Activated T-helper 1 cell treated with anti-CD3 and anti-CD28 coated beads, Interleukin-12 subunit alpha, Interleukin-12 subunit beta, Interleukin-2, Interleukin-4 antibody, amounts not matched to agents 30 ng/mL and 10 ng/mL and 1 ng/mL, durations not matched to agents 14 hours and 24 hours and 36 hours (primary cell): ENCODE results near the gene POU2AF2. TPM values are rescaled to one million over a fixed set of nuclear protein-coding genes. Genes with fewer than 3 reads are reported as not detected.
"Not testable (repeated sequence)": the region's sequence is repeated elsewhere in the genome, so short reads cannot be mapped to it uniquely, and the experiment has no call there.

ENCODE experiments used
- DNase-seq: peaks from one replicate; pipeline ENCODE4 v3.0.0; 2021; ENCODE audit warnings: low spot score
- H3K27ac Mint-ChIP-seq: one replicate; pipeline ENCODE4 v1.8.0; 2021; ENCODE audit warnings: mild to moderate bottlenecking, mixed read lengths
- H3K27me3 Mint-ChIP-seq: one replicate; pipeline ENCODE4 v1.8.0; 2022; ENCODE audit warnings: mild to moderate bottlenecking, moderate library complexity, mixed read lengths; ENCODE audit not compliant: insufficient read depth
- H3K36me3 Mint-ChIP-seq: one replicate; pipeline ENCODE4 v1.8.0; 2021; ENCODE audit warnings: low read depth, mixed read lengths
- H3K4me1 Mint-ChIP-seq: one replicate; pipeline ENCODE4 v1.8.0; 2021; ENCODE audit warnings: low read depth, mixed read lengths
- H3K4me3 Mint-ChIP-seq: one replicate; pipeline ENCODE4 v1.8.0; 2021; ENCODE audit warnings: mild to moderate bottlenecking, moderate library complexity, mixed read lengths
- H3K9me3 Mint-ChIP-seq: one replicate; pipeline ENCODE4 v1.8.0; 2021; ENCODE audit warnings: mixed read lengths
- intact Hi-C: fragments of 100-400 bp; cut with micrococcal nuclease; formaldehyde crosslinking; loops from one replicate; pipeline ENCODE4 v1.15.1; 2024
- total RNA-seq: library from RNA; stranded (reverse); gene quantifications from 2 replicates; pipeline ENCODE4 v1.2.3, GENCODE V29; 2022

Gene POU2AF2
- total RNA-seq, 1 donor from 2014 or later, result not detected

GRCh38 chr11:111310088-111310487 is 64.6 kb downstream of the POU2AF2 start:
- no peak overlapping the region for H3K27ac Mint-ChIP-seq
- no peak for DNase-seq
- peaks cover 35% of the 10 kb centered on the region for H3K27me3 Mint-ChIP-seq
- no peaks in the 10 kb centered on the region for H3K36me3 Mint-ChIP-seq
- H3K9me3 Mint-ChIP-seq, result peaks cover 12% of the 10 kb centered on the region
- H3K4me3 Mint-ChIP-seq, result no peak overlapping the region
- no peaks in the 10 kb centered on the region for H3K4me1 Mint-ChIP-seq
- intact Hi-C loops, result no loop called here

- H3K27ac Mint-ChIP-seq, result no peak overlapping the region
- no peaks in the 10 kb centered on the region for H3K36me3 Mint-ChIP-seq
- H3K4me3 Mint-ChIP-seq, result no peak overlapping the region
- peaks cover 12% of the 10 kb centered on the region for H3K9me3 Mint-ChIP-seq
- no peak for DNase-seq
- peaks cover 34% of the 10 kb centered on the region for H3K27me3 Mint-ChIP-seq
- no peaks in the 10 kb centered on the region for H3K4me1 Mint-ChIP-seq
- intact Hi-C loops, result no loop called here
Observed at GRCh38 chr11:111310723-111311122, 65.2 kb downstream of the POU2AF2 start.

GRCh38 chr11:111312076-111312475 is 66.6 kb downstream of the POU2AF2 start:
- H3K9me3 Mint-ChIP-seq, result peaks cover 12% of the 10 kb centered on the region
- no peak overlapping the region for H3K27ac Mint-ChIP-seq
- no peak overlapping the region for H3K4me3 Mint-ChIP-seq
- H3K4me1 Mint-ChIP-seq, result no peaks in the 10 kb centered on the region
- intact Hi-C loops, result no loop called here
- H3K36me3 Mint-ChIP-seq, result no peaks in the 10 kb centered on the region
- peaks cover 32% of the 10 kb centered on the region for H3K27me3 Mint-ChIP-seq
- DNase-seq, result no peak

- H3K9me3 Mint-ChIP-seq, result peaks cover 6% of the 10 kb centered on the region
- H3K4me3 Mint-ChIP-seq, result no peak overlapping the region
- intact Hi-C loops, result no loop called here
- H3K36me3 Mint-ChIP-seq, result no peaks in the 10 kb centered on the region
- no peaks in the 10 kb centered on the region for H3K4me1 Mint-ChIP-seq
- DNase-seq, result no peak
- H3K27me3 Mint-ChIP-seq, result peaks cover 27% of the 10 kb centered on the region
- H3K27ac Mint-ChIP-seq, result no peak overlapping the region
Observed at GRCh38 chr11:111319296-111319695, 73.8 kb downstream of the POU2AF2 start.

- H3K27ac Mint-ChIP-seq, intact Hi-C loops, H3K4me1 Mint-ChIP-seq, DNase-seq, H3K36me3 Mint-ChIP-seq, H3K4me3 Mint-ChIP-seq, H3K9me3 Mint-ChIP-seq: not testable (repeated sequence)
- peaks cover 21% of the 10 kb centered on the region for H3K27me3 Mint-ChIP-seq
Observed at GRCh38 chr11:111320199-111320598, 74.7 kb downstream of the POU2AF2 start.

- Mint-ChIP-seq H3K9me3 (no peaks in the 10 kb centered on the region), H3K27ac (no peak overlapping the region)
Observed at GRCh38 chr11:111320728-111321568, 75.4 kb downstream of the POU2AF2 start.

GRCh38 chr11:111322534-111322933 is 77.0 kb downstream of the POU2AF2 start:
- no peak overlapping the region for H3K4me3 Mint-ChIP-seq
- DNase-seq, result no peak
- no peaks in the 10 kb centered on the region for H3K4me1 Mint-ChIP-seq
- intact Hi-C loops, result no loop called here
- no peaks in the 10 kb centered on the region for H3K36me3 Mint-ChIP-seq
- H3K27me3 Mint-ChIP-seq, result peaks cover 10% of the 10 kb centered on the region
- H3K27ac Mint-ChIP-seq, result no peak overlapping the region
- no peaks in the 10 kb centered on the region for H3K9me3 Mint-ChIP-seq

More at GRCh38 chr11:111320728-111321568, 75.4 kb downstream of the POU2AF2 start:
- DNase-seq, result no peak
- Mint-ChIP-seq H3K27me3 (peaks cover 15% of the 10 kb centered on the region), H3K4me3 (no peak overlapping the region), H3K4me1 (no peaks in the 10 kb centered on the region), H3K36me3 (no peaks in the 10 kb centered on the region)
- intact Hi-C loops, result no loop called here

GRCh38 chr11:111324277-111324720 is 78.8 kb downstream of the POU2AF2 start:
- no peaks in the 10 kb centered on the region for H3K9me3 Mint-ChIP-seq
- H3K36me3 Mint-ChIP-seq, result no peaks in the 10 kb centered on the region
- no peak overlapping the region for H3K27ac Mint-ChIP-seq

GRCh38 chr11:111325259-111325658 is 79.7 kb downstream of the POU2AF2 start:
- Mint-ChIP-seq H3K27ac (no peak overlapping the region), H3K4me3 (no peak overlapping the region), H3K36me3 (no peaks in the 10 kb centered on the region), H3K4me1 (no peaks in the 10 kb centered on the region), H3K9me3 (no peaks in the 10 kb centered on the region), H3K27me3 (peaks cover 7% of the 10 kb centered on the region)
- no peak for DNase-seq
- intact Hi-C loops, result no loop called here

More at GRCh38 chr11:111324277-111324720, 78.8 kb downstream of the POU2AF2 start:
- no peak for DNase-seq
- intact Hi-C loops, result no loop called here
- H3K4me3 Mint-ChIP-seq, result no peak overlapping the region
- peaks cover 10% of the 10 kb centered on the region for H3K27me3 Mint-ChIP-seq
- H3K4me1 Mint-ChIP-seq, result no peaks in the 10 kb centered on the region

- no peak overlapping the region for H3K27ac Mint-ChIP-seq
- intact Hi-C loops, result no loop called here
- H3K4me1 Mint-ChIP-seq, result no peaks in the 10 kb centered on the region
- no peaks in the 10 kb centered on the region for H3K36me3 Mint-ChIP-seq
- H3K4me3 Mint-ChIP-seq, result no peak overlapping the region
- H3K9me3 Mint-ChIP-seq, result no peaks in the 10 kb centered on the region
- peaks cover 3% of the 10 kb centered on the region for H3K27me3 Mint-ChIP-seq
- no peak for DNase-seq
Observed at GRCh38 chr11:111326824-111327223, 81.3 kb downstream of the POU2AF2 start.

- no peak overlapping the region for H3K27ac Mint-ChIP-seq
- no peaks in the 10 kb centered on the region for H3K9me3 Mint-ChIP-seq
- no peaks in the 10 kb centered on the region for H3K4me1 Mint-ChIP-seq
- no peaks in the 10 kb centered on the region for H3K36me3 Mint-ChIP-seq
- H3K27me3 Mint-ChIP-seq, result no peaks in the 10 kb centered on the region
- no peak for DNase-seq
- intact Hi-C loops, result no loop called here
- no peak overlapping the region for H3K4me3 Mint-ChIP-seq
Observed at GRCh38 chr11:111327908-111328624, 82.5 kb downstream of the POU2AF2 start.

- no peaks in the 10 kb centered on the region for H3K9me3 Mint-ChIP-seq
- no peaks in the 10 kb centered on the region for H3K27me3 Mint-ChIP-seq
- no peak overlapping the region for H3K4me3 Mint-ChIP-seq
- no peaks in the 10 kb centered on the region for H3K4me1 Mint-ChIP-seq
- H3K36me3 Mint-ChIP-seq, result no peaks in the 10 kb centered on the region
- no peak for DNase-seq
- intact Hi-C loops, result no loop called here
- no peak overlapping the region for H3K27ac Mint-ChIP-seq
Observed at GRCh38 chr11:111329306-111330204, 84.0 kb downstream of the POU2AF2 start.
